Dorsolateral prefrontal cortex (tissue), 118 donors: ENCODE measurements around the gene FPGT. TPM values are rescaled to one million over a fixed set of nuclear protein-coding genes. Genes with fewer than 3 reads are reported as not detected.

Experiments used
- total RNA-seq, 120 experiments: library from RNA; stranded (reverse); gene quantifications; one replicate each; pipeline versions ENCODE4 v1.2.3 to v1.2.4, GENCODE V29; 2022

The FPGT gene
- total RNA-seq, 120 experiments from 2014 or later = 8.2 to 31.1 (median 17.2) TPM

Other genes starting within 250 kb of the FPGT start
- gene LRRIQ3, start 66 bp upstream of the FPGT start, total RNA-seq = 1 to 10 TPM in 40 of 120 experiments, under 1 TPM in 73, not detected in 7; 0.18 to 5.3 (median 0.84) TPM
- gene TNNI3K, start 37.1 kb downstream of the FPGT start, total RNA-seq = 10 to 100 TPM in 104 of 120 experiments, 1 to 10 TPM in 16; 3.9 to 27.8 (median 13.9) TPM